HG03135 (cell line): ENCODE data around the gene SDE2.
"Not testable (repeated sequence)": the region's sequence is repeated elsewhere in the genome, so short reads cannot be mapped to it uniquely, and the experiment has no call there.

ENCODE experiments used
- ATAC-seq: cut with Tn5 transposase; IDR thresholded peaks from one replicate; pipeline ENCODE4 v1.9.1; 2021; ENCODE audit warnings: mild to moderate bottlenecking, moderate library complexity; ENCODE audit not compliant: unreplicated experiment

Gene SDE2

GRCh38 chr1:225979421-225979820 is 19.7 kb downstream of the SDE2 start:
- ATAC-seq: no peak

- ATAC-seq: peak; percentile 60
Measured at GRCh38 chr1:225977937-225978748, 21.0 kb downstream of the SDE2 start.

GRCh38 chr1:225975146-225975545 is 24.0 kb downstream of the SDE2 start:
- not testable (repeated sequence) for ATAC-seq

- no peak for ATAC-seq
Measured at GRCh38 chr1:225974454-225974853, 24.7 kb downstream of the SDE2 start.

GRCh38 chr1:225973158-225973557 is 26.0 kb downstream of the SDE2 start:
- ATAC-seq: no peak

- no peak for ATAC-seq
Measured at GRCh38 chr1:225972344-225973152, 26.6 kb downstream of the SDE2 start.

GRCh38 chr1:225970592-225971157 is 28.5 kb downstream of the SDE2 start:
- not testable (repeated sequence) for ATAC-seq

GRCh38 chr1:225969751-225970150 is 29.4 kb downstream of the SDE2 start:
- not testable (repeated sequence) for ATAC-seq

- ATAC-seq: no peak
Measured at GRCh38 chr1:225965231-225965630, 33.9 kb downstream of the SDE2 start.

GRCh38 chr1:225963735-225964530 is 35.2 kb downstream of the SDE2 start:
- ATAC-seq: no peak

GRCh38 chr1:225962440-225962975 is 36.6 kb downstream of the SDE2 start:
- ATAC-seq: no peak

GRCh38 chr1:225961659-225962439 is 37.3 kb downstream of the SDE2 start:
- no peak for ATAC-seq

- no peak for ATAC-seq
Measured at GRCh38 chr1:225958041-225958440, 41.1 kb downstream of the SDE2 start.

GRCh38 chr1:225954753-225955152 is 44.4 kb downstream of the SDE2 start:
- no peak for ATAC-seq

GRCh38 chr1:225953315-225953714 is 45.8 kb downstream of the SDE2 start:
- no peak for ATAC-seq

GRCh38 chr1:225950905-225951497 is 48.1 kb downstream of the SDE2 start:
- ATAC-seq: no peak

- ATAC-seq: no peak
Measured at GRCh38 chr1:225949041-225949440, 50.1 kb downstream of the SDE2 start.

- no peak for ATAC-seq
Measured at GRCh38 chr1:225946803-225947202, 52.3 kb downstream of the SDE2 start.

- no peak for ATAC-seq
Measured at GRCh38 chr1:225946082-225946620, 53.0 kb downstream of the SDE2 start.
